Cardiac muscle cell (in vitro differentiated cells and primary cell): ENCODE data around the gene ZNF692. TPM values are rescaled to one million over a fixed set of nuclear protein-coding genes. Genes with fewer than 3 reads are reported as not detected.

Experiments used
- DNase-seq, 2 donors: peaks; one replicate each; pipeline versions ENCODE4 v3.0.0 to v3.0.0-alpha.2; 2010 to 2017; ENCODE audit warnings: low read depth in 1 of 2, low spot score in 1 of 2
- H3K27ac ChIP-seq: fragments of 200-600 bp; sonication (generic); 2 replicates; pipeline ENCODE4 v1.5.1; 2016
- H3K27me3 ChIP-seq: fragments of 200-600 bp; sonication (generic); 2 replicates; pipeline ENCODE4 v1.6.0; 2016; ENCODE audit warnings: control low read depth
- H3K36me3 ChIP-seq: fragments of 200-600 bp; sonication (generic); 2 replicates; pipeline ENCODE4 v1.5.1; 2016; ENCODE audit warnings: control low read depth
- H3K4me1 ChIP-seq: fragments of 200-600 bp; sonication (generic); 2 replicates; pipeline ENCODE4 v1.8.1; 2017; ENCODE audit warnings: low read depth, mild to moderate bottlenecking, mixed run types
- H3K4me3 ChIP-seq: fragments of 200-600 bp; sonication (generic); 2 replicates; pipeline ENCODE4 v1.5.1; 2016; ENCODE audit warnings: mild to moderate bottlenecking
- H3K9me3 ChIP-seq: fragments of 200-600 bp; sonication (generic); 2 replicates; pipeline ENCODE4 v1.5.1; 2017; ENCODE audit warnings: low read depth, mild to moderate bottlenecking, control low read depth
- polyA plus RNA-seq: library from polyadenylated mRNA; unstranded; fragments of >200 nt; fragmentation: Nextera tagmentation; extraction: Ambion mirVana; gene quantifications from 2 replicates; pipeline ENCODE4 v1.2.1, GENCODE V29; 2016
- total RNA-seq: library from RNA; depleted of rRNA; stranded (reverse); fragments of >200 nt; gene quantifications from 2 replicates; pipeline ENCODE4 v1.2.3, GENCODE V29; 2016
- TF ChIP-seq, protein P1 (sequence below): IDR thresholded peaks from 2 replicates; pipeline ENCODE4 v1.5.1; 2012; ENCODE audit warnings: low read depth, mild to moderate bottlenecking, low read length

ZNF692 gene
- total and polyA plus RNA-seq, 2 experiments from 2014 or later, result 98.9 to 128 TPM

DNA sequence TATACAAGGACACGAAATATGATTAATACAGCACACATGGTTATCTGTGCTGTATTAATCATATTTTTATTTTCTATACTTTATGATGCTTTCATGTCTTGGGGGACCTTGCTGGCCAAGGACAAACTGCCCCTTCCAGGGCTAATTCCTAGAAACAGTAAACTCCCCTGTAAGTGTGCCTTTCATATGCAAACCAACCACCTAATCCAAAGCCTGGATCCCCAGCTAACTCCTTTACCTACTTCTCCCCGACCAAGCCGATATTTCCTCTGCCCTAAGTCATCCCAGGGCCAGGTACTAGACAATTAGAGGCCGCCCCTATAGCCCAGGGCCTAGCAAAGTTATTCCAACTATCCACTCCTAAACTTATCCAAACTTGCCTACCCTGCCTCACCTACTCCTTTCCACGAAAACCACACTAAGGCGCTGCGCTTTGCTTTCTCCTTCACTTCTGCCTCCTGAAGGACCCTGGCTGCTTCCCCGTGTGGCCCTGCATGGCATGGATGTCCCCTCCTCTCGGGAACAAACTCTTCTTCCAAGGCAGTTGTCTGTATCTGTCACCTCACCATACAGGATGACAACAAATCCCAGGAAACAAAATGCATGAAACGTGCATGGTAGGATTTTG lies 43.4 kb downstream of the ZNF692 start:
- no peak for DNase-seq
- TF ChIP-seq, protein P1, sequence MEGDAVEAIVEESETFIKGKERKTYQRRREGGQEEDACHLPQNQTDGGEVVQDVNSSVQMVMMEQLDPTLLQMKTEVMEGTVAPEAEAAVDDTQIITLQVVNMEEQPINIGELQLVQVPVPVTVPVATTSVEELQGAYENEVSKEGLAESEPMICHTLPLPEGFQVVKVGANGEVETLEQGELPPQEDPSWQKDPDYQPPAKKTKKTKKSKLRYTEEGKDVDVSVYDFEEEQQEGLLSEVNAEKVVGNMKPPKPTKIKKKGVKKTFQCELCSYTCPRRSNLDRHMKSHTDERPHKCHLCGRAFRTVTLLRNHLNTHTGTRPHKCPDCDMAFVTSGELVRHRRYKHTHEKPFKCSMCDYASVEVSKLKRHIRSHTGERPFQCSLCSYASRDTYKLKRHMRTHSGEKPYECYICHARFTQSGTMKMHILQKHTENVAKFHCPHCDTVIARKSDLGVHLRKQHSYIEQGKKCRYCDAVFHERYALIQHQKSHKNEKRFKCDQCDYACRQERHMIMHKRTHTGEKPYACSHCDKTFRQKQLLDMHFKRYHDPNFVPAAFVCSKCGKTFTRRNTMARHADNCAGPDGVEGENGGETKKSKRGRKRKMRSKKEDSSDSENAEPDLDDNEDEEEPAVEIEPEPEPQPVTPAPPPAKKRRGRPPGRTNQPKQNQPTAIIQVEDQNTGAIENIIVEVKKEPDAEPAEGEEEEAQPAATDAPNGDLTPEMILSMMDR, result no peak

DNA sequence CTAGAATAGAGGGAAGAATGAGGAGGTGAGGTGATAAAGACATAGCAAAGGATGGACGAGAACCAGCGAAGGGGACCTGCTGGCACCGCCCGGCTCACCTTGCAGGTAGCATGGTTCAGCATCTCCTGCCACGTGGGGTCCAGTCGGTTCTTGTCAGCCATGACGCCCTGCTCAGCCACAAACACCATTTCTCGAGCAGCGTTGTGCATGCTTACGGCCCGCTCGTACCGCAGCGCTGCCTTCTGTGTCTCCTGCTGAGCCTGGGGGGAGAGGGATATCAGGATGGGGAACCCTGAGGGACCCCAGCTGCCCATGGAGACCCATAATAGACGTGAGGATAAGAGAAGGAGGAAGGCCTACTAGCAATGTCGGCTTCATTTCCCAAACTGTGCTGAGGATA lies 44.5 kb downstream of the ZNF692 start:
- Histone ChIP-seq H3K27ac (no peak overlapping the region), H3K4me1 (no peaks in the 10 kb centered on the region), H3K36me3 (peaks cover 28% of the 10 kb centered on the region), H3K27me3 (no peaks in the 10 kb centered on the region), H3K9me3 (no peaks in the 10 kb centered on the region), H3K4me3 (no peak overlapping the region)
- TF ChIP-seq, protein P1, result no peak
- DNase-seq, result no peak

More for the DNA sequence above, 43.4 kb downstream of the ZNF692 start:
- Histone ChIP-seq H3K36me3 (peaks cover 28% of the 10 kb centered on the region), H3K27ac (no peak overlapping the region), H3K4me3 (no peak overlapping the region), H3K27me3 (no peaks in the 10 kb centered on the region), H3K4me1 (no peaks in the 10 kb centered on the region), H3K9me3 (no peaks in the 10 kb centered on the region)

DNA sequence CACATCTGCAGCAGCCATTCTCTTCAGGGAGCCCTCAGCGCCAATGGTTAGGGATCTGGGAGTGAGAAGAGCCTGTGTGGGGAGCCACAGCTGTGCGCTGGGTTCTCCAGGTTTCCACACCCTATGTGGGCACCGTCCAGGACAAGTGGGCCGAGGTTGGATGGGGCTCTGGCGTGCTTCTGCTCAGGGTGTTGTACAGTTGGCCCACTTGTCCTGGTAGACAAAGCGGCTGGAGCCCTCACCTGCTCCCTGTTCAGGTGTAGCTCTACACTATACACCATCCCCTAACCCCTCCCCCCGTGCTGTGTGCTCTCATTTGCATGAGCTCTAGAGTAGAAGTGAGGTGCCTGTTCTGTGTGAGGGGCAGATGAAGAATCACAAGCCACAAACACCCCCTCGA lies 45.3 kb downstream of the ZNF692 start:
- Histone ChIP-seq H3K9me3 (no peaks in the 10 kb centered on the region), H3K27me3 (no peaks in the 10 kb centered on the region), H3K27ac (no peak overlapping the region), H3K36me3 (peaks cover 28% of the 10 kb centered on the region), H3K4me1 (no peaks in the 10 kb centered on the region), H3K4me3 (no peak overlapping the region)
- TF ChIP-seq, protein P1, result no peak
- no peak for DNase-seq

DNA sequence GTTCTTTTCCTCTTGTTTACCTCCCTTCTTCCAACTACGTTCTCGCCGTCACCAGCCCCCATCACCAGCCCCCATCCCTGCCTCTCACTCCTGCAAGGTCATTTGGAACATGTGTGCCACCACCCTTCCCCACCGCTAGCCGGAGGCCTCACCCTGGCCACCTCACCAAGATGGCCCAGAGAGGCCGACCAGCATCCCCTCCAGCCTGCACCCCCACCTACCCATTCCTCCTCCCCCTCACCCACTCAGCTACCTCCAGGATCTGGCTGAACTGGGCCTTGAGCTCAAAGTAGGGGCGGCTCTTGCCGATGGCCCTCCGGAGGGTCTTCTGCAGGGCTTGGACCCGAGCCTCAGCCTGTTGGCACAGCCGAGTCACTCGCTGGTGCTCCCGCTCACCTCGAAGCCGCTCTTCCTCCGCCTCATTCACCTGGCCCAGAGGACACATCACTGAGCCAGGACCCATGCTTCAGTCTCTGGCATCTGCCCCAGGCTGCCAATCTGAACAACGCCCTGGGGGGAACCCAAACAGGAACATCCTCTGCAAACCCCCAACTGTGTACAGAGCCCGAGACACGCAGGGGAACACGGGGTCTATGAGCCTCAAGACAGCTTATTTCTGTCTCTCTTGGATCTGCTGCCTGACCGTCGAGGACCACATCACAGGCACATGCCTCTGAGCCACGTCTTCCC lies 46.0 kb downstream of the ZNF692 start:
- no peak overlapping the region for H3K27ac ChIP-seq
- no peak overlapping the region for H3K4me3 ChIP-seq
- H3K27me3 ChIP-seq, result no peaks in the 10 kb centered on the region
- no peak for DNase-seq
- TF ChIP-seq, protein P1, result no peak
- H3K36me3 ChIP-seq, result peaks cover 28% of the 10 kb centered on the region
- H3K9me3 ChIP-seq, result no peaks in the 10 kb centered on the region
- H3K4me1 ChIP-seq, result no peaks in the 10 kb centered on the region

DNA sequence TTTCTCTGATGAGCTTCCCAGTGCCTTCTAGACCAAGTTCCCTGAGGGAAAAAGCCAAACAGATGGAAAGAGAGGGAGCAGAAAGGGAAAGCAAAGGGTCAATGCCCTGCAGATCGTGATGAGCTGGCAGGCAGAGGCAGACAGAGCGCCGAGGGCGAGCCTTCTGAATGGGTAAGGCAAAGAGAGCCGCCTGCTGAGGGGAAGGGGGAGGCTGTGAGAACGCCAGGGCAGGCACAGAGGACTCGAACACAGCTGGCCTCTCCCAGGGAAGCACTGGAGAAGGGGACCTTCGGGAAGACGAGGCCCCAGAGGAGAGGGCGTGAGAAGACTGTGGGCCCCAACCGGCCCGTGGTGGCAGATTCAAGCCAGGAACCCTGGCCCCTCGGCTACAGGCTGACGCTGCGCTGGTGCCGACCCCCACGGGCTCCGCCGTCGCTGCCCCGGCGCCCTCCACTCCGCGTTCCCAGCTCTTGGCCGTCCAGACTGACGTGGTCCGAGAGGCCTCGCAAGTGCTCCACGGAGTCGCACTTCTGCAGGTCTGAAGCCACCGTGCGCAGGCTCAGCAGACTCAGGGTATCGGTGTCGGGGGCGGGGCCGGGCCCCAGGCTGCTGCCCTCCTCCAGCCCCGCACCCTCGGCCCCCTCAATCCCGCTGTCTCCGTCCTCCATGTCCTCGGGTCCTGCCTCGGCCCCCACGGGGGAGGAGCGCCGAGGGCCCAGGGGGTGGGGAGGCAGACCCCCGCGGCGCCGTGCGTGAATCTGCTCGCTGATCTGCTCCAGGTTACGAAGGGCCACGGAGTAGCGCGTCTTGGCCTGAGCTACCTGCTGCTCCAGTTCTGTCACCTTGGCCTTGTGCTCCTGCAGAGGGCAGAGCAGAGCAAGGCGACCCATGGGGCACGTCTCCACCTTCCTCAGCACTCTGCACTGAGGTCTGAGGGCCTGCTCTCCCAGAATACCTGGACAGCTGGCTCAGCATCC lies 47.1 kb downstream of the ZNF692 start:
- no peak for DNase-seq
- no peaks in the 10 kb centered on the region for H3K27me3 ChIP-seq
- TF ChIP-seq, protein P1, result peak; percentile 2
- peaks cover 28% of the 10 kb centered on the region for H3K36me3 ChIP-seq
- no peaks in the 10 kb centered on the region for H3K9me3 ChIP-seq
- no peak overlapping the region for H3K4me3 ChIP-seq
- no peaks in the 10 kb centered on the region for H3K4me1 ChIP-seq
- no peak overlapping the region for H3K27ac ChIP-seq
